Liver (tissue), 6 donors: Measurements from ENCODE around the gene PLK3. TPM values are rescaled to one million over a fixed set of nuclear protein-coding genes. Genes with fewer than 3 reads are reported as not detected.
A peak's percentile ranks its signal among the peaks of the same experiment; 100 is the strongest.

ENCODE experiments used
- HNF4A ChIP-seq, 2 donors: conservative IDR thresholded peaks; 2 replicates each; pipeline ENCODE4 v1.6.1; 2016; ENCODE audit warnings: antibody characterized with exemption in 2 of 2, mild to moderate bottlenecking in 2 of 2
- HNF4G ChIP-seq: IDR thresholded peaks from 2 replicates; pipeline ENCODE4 v1.6.1; 2016; ENCODE audit warnings: antibody characterized with exemption
- TAF1 ChIP-seq: conservative IDR thresholded peaks from 2 replicates; pipeline ENCODE4 v1.6.1; 2016; ENCODE audit warnings: antibody characterized with exemption, mild to moderate bottlenecking
- polyA plus RNA-seq, 2 donors: library from polyadenylated mRNA; stranded (reverse) in 1 of 2; unstranded in 1 of 2; fragments of 200-250 nt in 1 of 2; fragments of >200 nt in 1 of 2; fragmentation: Nextera tagmentation in 1 of 2; extraction: Ambion mirVana in 1 of 2; gene quantifications; one replicate each; pipeline versions ENCODE4 v1.2.1 to v1.2.3, GENCODE V29; 2013 to 2015
- small RNA-seq: library from RNA; depleted of rRNA; stranded (forward); fragments of <200 nt; gene quantifications from one replicate; pipeline ENCODE3, GENCODE V24; 2014
- total RNA-seq, 2 donors: library from RNA; depleted of rRNA; stranded (reverse); fragments of >200 nt; gene quantifications; one replicate each; pipeline ENCODE4 v1.2.3, GENCODE V29; 2014
- donor health status: healthy.
- donor health status: healthy.
- donor health status: healthy.

PLK3 gene
- total and polyA plus RNA-seq, 4 donors = 1.5 to 5.7 (median 2.3) TPM

DNA sequence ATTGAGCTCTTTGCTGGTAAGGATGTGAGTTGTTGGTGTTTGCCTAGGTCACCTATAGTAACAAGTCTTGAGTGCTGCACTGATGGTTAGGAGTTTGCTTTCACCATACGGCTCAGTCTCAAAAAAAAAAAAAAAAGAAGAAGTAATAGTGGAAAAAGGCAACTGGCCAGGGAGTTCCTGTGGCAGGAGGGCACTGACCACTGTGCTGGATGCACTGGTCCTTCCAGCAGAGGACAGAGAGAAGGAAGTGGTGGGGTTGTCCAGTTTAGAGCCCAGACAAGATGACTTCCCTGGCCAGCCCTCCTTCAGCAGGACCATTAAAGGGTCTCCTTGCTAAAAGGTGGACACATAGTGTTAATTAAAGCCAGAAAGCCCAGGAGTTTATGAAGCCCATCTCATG is 54.8 kb downstream of the PLK3 start (continued):
- TF ChIP-seq HNF4A (conservative IDR thresholded peaks at IDR 0.05) (no peak), TAF1 (no peak), HNF4G (no peak)

Small RNAs within 50 kb of the gene (small RNA-seq; reads per million reads assigned to genes)
- not detected for gene AL136380.1
- gene SNORD38A = 58.1 reads per million, percentile 97 among the genes with 10 or more reads in this experiment
- not detected for gene SNORD38B
- gene SNORD46 = 1,727 reads per million, percentile 99 among the genes with 10 or more reads in this experiment
- not detected for gene SNORD55

Other genes starting within 250 kb of the PLK3 start
- 10 to 100 TPM in 1 of 2 donors, 1 to 10 TPM in 1; 9.9 to 23.6 TPM for gene TMEM53, start 125.9 kb upstream of the PLK3 start, total RNA-seq
- gene TMEM53, start 125.9 kb upstream of the PLK3 start, polyA plus RNA-seq = 10 to 100 TPM; 35.2 to 89.2 TPM
- 10 to 100 TPM in 1 of 2 donors, 1 to 10 TPM in 1; 3.0 to 20.3 TPM for gene ARMH1, start 125.7 kb upstream of the PLK3 start, total RNA-seq
- 1 to 10 TPM; 2.2 to 8.0 TPM for gene ARMH1, start 125.7 kb upstream of the PLK3 start, polyA plus RNA-seq
- gene RNU5D-1, start 69.2 kb upstream of the PLK3 start, total RNA-seq = not detected
- gene RNU5D-1, start 69.2 kb upstream of the PLK3 start, polyA plus RNA-seq = not detected
- gene KIF2C, start 60.5 kb upstream of the PLK3 start, total RNA-seq = 10 to 100 TPM in 1 of 2 donors, under 1 TPM in 1; 0.17 to 26.7 TPM
- gene KIF2C, start 60.5 kb upstream of the PLK3 start, polyA plus RNA-seq = 1 to 10 TPM in 1 of 2 donors, under 1 TPM in 1; 0.21 to 1.3 TPM
- 100 to 1,000 TPM; 474 to 891 TPM for gene RPS8, start 24.8 kb upstream of the PLK3 start, total RNA-seq
- 100 to 1,000 TPM; 258 to 676 TPM for gene RPS8, start 24.8 kb upstream of the PLK3 start, polyA plus RNA-seq
- under 1 TPM in 1 of 2 donors, not detected in 1; 0.05 TPM for gene BEST4, start 12.2 kb upstream of the PLK3 start, total RNA-seq
- not detected for gene BEST4, start 12.2 kb upstream of the PLK3 start, polyA plus RNA-seq
- under 1 TPM in 1 of 2 donors, not detected in 1; 0.50 TPM for gene DYNLT4, start 7.0 kb downstream of the PLK3 start, total RNA-seq
- gene DYNLT4, start 7.0 kb downstream of the PLK3 start, polyA plus RNA-seq = under 1 TPM in 1 of 2 donors, not detected in 1; 0.29 TPM
- 1 to 10 TPM; 1.3 to 3.1 TPM for gene BTBD19, start 8.1 kb downstream of the PLK3 start, total RNA-seq
- gene BTBD19, start 8.1 kb downstream of the PLK3 start, polyA plus RNA-seq = 1 to 10 TPM; 2.5 to 2.7 TPM
- gene PTCH2, start 42.9 kb downstream of the PLK3 start, total RNA-seq = under 1 TPM; 0.14 to 0.17 TPM
- under 1 TPM; 0.15 to 0.24 TPM for gene PTCH2, start 42.9 kb downstream of the PLK3 start, polyA plus RNA-seq
- 10 to 100 TPM; 11.8 to 35.2 TPM for gene EIF2B3, start 186.2 kb downstream of the PLK3 start, total RNA-seq
- gene EIF2B3, start 186.2 kb downstream of the PLK3 start, polyA plus RNA-seq = 10 to 100 TPM; 16.4 to 22.2 TPM
- gene HECTD3, start 210.9 kb downstream of the PLK3 start, total RNA-seq = 10 to 100 TPM; 18.9 to 29.5 TPM
- 10 to 100 TPM; 15.9 to 32.9 TPM for gene HECTD3, start 210.9 kb downstream of the PLK3 start, polyA plus RNA-seq
- 100 to 1,000 TPM in 1 of 2 donors, 10 to 100 TPM in 1; 78.5 to 717 TPM for gene UROD, start 211.9 kb downstream of the PLK3 start, total RNA-seq
- gene UROD, start 211.9 kb downstream of the PLK3 start, polyA plus RNA-seq = 100 to 1,000 TPM in 1 of 2 donors, 10 to 100 TPM in 1; 93.3 to 110 TPM